Activated T-cell treated with anti-CD3 and anti-CD28 coated beads, Interleukin-2, amount 50 U/mL, for 24 hours (primary cell): Measurements from ENCODE around the gene VAPB.

Experiments used
- DNase-seq: peaks from one replicate; pipeline ENCODE4 v3.0.0-alpha.2; 2020
- H3K27ac Mint-ChIP-seq: 2 replicates; pipeline ENCODE4 v1.8.0; 2020; ENCODE audit warnings: mild to moderate bottlenecking, mixed read lengths
- H3K27me3 Mint-ChIP-seq: 2 replicates; pipeline ENCODE4 v1.8.0; 2020; ENCODE audit warnings: mixed read lengths
- H3K36me3 Mint-ChIP-seq: 2 replicates; pipeline ENCODE4 v1.8.0; 2020; ENCODE audit warnings: low read depth, mixed read lengths
- H3K4me1 Mint-ChIP-seq: 2 replicates; pipeline ENCODE4 v1.8.0; 2020; ENCODE audit warnings: low read depth, mixed read lengths
- H3K4me3 Mint-ChIP-seq: 2 replicates; pipeline ENCODE4 v1.8.0; 2020; ENCODE audit warnings: mild to moderate bottlenecking, moderate library complexity, mixed read lengths
- H3K9me3 Mint-ChIP-seq: 2 replicates; pipeline ENCODE4 v1.8.0; 2020; ENCODE audit warnings: mixed read lengths

Gene VAPB

DNA sequence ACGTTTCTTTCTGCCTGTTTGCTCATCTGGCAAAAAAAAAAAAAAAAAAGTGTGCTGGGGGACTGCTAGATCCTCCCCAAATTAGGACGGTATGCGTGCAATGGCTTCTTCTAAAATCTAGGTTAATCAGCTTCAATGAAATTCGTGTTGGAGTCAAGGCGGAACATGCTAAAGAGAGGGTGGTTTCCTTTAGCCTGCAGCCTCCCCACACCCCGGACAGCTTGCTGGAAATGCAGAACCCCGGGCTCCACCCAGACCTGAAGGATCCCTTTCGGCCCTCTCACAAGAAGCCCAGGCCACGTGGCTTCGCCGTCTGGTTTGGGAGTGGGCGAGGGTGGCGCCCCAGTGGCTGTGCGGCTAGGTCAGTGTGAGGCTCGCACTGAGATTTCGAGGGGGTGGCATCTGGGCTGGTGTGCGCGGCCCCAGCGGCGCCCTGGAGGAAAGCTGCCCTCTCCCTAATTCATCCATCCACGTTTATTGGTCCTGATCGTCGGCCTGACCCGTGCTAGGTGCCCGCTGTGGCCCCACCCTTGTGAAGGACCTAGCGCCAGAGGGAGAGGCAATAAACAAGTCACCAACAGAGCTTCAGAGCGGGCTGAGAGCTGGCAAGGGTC lies 77.2 kb downstream of the VAPB start:
- no peaks in the 10 kb centered on the region for H3K27me3 Mint-ChIP-seq
- no peaks in the 10 kb centered on the region for H3K9me3 Mint-ChIP-seq
- no peak overlapping the region for H3K4me3 Mint-ChIP-seq
- DNase-seq: no peak
- no peaks in the 10 kb centered on the region for H3K36me3 Mint-ChIP-seq
- H3K4me1 Mint-ChIP-seq: peaks cover 2% of the 10 kb centered on the region
- H3K27ac Mint-ChIP-seq: no peak overlapping the region

DNA sequence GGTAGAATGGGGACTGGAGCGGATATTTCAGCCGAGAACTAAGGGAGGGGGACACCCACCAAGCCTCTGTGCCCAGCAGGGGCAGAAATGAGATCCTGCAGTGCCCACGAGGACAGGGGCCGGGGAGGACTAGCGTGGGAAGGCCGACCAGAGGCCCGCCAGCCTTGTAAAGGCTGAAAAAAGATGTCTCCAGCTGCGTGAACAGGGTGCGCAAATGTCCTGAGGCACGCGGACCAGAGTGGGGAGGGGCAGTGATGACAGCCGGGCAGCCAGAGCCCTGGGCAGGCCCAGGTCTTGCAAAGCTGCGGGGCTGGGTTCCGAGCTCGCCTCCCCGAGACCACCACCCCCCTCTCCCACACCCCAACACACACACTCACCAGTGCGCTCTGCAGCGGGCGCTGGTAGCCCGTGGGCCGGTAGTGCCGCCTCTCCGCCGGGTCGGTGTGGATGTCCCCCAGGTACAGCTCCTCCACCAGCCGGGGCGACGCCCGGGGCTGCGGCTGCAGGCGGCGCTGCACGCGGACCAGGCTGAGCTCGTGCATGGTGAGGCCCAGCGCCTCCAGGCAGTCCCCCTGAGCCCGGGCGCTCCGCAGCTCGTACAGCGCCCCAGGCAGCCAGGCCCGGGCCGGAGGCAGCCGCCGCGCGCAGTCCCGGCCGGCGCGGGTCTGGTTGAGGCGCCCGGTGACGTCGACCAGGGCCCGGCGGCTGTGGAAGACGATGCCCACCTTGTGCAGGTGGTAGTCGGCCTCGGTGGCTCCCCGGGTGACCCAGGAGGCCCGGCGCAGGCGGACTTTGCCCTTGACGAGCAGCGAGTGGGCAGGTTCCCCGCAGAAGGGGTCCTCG lies 77.9 kb downstream of the VAPB start:
- no peak for DNase-seq
- H3K27me3 Mint-ChIP-seq: no peaks in the 10 kb centered on the region
- H3K9me3 Mint-ChIP-seq: no peaks in the 10 kb centered on the region
- no peaks in the 10 kb centered on the region for H3K36me3 Mint-ChIP-seq
- H3K4me1 Mint-ChIP-seq: peaks cover 2% of the 10 kb centered on the region
- H3K27ac Mint-ChIP-seq: no peak overlapping the region
- no peak overlapping the region for H3K4me3 Mint-ChIP-seq

- Mint-ChIP-seq H3K36me3 (no peaks in the 10 kb centered on the region), H3K27me3 (no peaks in the 10 kb centered on the region), H3K27ac (no peak overlapping the region), H3K9me3 (no peaks in the 10 kb centered on the region), H3K4me1 (peaks cover 2% of the 10 kb centered on the region), H3K4me3 (no peak overlapping the region)
- no peak for DNase-seq
These were observed 78.8 kb downstream of the VAPB start for GRCh38 chr20:58467572-58468527.

DNA sequence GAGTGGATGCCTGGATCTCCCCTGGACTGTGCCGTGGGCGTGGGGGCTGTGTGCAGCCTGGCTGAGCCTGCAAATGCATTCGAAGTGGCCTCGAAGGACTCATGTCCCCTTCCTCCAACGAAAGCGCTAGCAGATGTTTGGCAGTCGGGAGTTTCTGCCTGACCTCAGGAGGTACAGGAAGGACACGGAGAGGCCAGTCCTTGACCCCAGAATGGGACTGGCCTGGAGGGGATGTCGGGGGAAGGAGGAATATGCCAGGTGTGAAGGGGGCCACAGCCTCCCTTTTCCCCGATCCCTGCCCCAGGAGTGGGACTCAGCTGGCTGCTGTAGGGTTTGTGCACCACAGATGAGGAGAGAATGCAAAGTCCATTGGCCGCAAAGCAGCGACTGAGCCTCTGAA lies 80.6 kb downstream of the VAPB start:
- no peak overlapping the region for H3K4me3 Mint-ChIP-seq
- no peak for DNase-seq
- no peaks in the 10 kb centered on the region for H3K27me3 Mint-ChIP-seq
- H3K36me3 Mint-ChIP-seq: no peaks in the 10 kb centered on the region
- H3K9me3 Mint-ChIP-seq: no peaks in the 10 kb centered on the region
- no peak overlapping the region for H3K27ac Mint-ChIP-seq
- H3K4me1 Mint-ChIP-seq: no peaks in the 10 kb centered on the region

DNA sequence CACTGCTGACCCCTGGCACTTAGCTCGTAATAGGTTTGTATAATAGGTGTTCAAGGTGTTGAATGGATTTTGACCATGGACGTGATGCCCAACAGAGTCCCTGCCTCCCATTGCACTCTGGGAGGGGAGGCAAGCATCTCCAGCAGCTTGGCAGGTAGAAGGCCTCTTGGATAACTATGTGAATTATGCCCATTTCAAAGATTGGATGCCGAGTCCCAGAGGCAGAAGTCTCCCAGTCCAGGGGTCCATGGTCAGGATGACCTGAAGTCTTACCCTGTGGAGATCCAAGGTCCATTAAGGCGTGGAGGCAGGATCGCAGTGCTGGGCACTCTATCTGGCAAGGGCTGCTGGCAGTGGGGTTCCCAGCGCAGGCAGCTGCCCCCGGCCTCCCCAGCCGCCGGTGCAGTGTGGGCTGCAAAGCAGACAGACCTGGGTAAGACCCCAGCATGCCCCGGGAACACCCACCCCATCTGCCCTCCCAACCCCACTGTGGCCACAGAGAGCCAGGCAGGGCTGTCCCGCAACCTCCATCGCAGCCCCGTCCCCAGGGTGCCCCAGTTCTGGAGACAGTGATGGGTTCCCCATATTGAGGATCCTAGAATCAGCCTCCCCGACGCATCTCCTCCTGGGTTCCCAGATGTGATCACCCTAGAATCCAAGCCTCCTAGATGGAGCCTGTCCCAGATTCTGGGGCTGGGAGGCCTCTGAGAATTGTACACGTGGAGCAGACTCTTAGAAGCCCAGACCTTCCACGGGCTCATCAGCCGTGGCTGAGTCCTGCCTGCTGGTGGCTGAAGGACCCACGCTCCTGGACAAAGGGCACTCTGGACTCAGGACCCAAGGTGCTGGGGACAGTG lies 81.5 kb downstream of the VAPB start:
- H3K9me3 Mint-ChIP-seq: no peaks in the 10 kb centered on the region
- H3K36me3 Mint-ChIP-seq: no peaks in the 10 kb centered on the region
- no peaks in the 10 kb centered on the region for H3K27me3 Mint-ChIP-seq
- no peak overlapping the region for H3K27ac Mint-ChIP-seq
- H3K4me3 Mint-ChIP-seq: no peak overlapping the region
- no peaks in the 10 kb centered on the region for H3K4me1 Mint-ChIP-seq
- no peak for DNase-seq

GRCh38 chr20:58471193-58472164 lies 82.5 kb downstream of the VAPB start:
- Mint-ChIP-seq H3K4me1 (no peaks in the 10 kb centered on the region), H3K4me3 (no peak overlapping the region), H3K27ac (no peak overlapping the region), H3K9me3 (no peaks in the 10 kb centered on the region), H3K27me3 (no peaks in the 10 kb centered on the region), H3K36me3 (no peaks in the 10 kb centered on the region)
- DNase-seq: no peak

DNA sequence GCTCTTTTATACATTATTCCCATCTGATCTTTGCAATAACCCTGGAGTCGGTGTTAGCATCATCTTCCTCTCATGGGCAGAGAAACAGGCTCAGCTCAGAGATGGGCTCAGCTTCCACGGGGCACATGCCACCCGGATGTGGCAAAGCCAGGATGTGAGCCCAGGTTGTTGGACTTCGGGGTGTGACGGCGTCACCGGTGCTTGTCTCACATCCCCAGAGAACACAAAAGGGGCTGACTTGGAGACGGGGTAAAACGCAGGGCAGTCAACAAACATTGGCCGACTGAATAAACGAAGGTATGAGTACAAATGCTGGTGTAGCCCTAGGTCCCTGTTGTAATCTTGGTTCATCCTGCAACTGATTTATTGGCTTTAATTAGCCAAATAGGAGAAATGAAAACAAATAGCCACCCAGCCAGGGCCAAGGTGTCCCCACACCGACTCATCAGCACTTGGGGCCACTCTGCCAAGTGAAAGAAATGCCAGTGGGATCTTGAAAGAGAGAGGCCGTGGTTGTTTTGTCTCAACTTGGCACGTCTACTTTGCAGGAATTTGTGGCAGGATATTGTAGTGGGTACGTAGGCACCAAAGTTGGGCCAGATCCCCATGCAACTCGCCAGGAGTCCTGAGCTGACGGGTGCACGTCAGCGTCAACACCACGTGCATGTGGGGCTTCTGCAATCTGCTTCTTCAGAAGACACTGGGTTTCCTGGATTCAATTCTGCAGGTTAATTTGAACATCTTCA lies 83.4 kb downstream of the VAPB start:
- no peaks in the 10 kb centered on the region for H3K36me3 Mint-ChIP-seq
- no peak for DNase-seq
- H3K9me3 Mint-ChIP-seq: no peaks in the 10 kb centered on the region
- H3K27me3 Mint-ChIP-seq: no peaks in the 10 kb centered on the region
- H3K4me1 Mint-ChIP-seq: no peaks in the 10 kb centered on the region
- no peak overlapping the region for H3K27ac Mint-ChIP-seq
- no peak overlapping the region for H3K4me3 Mint-ChIP-seq

GRCh38 chr20:58473453-58474425 lies 84.7 kb downstream of the VAPB start:
- DNase-seq: no peak
- no peaks in the 10 kb centered on the region for H3K4me1 Mint-ChIP-seq
- no peak overlapping the region for H3K4me3 Mint-ChIP-seq
- H3K36me3 Mint-ChIP-seq: no peaks in the 10 kb centered on the region
- H3K9me3 Mint-ChIP-seq: no peaks in the 10 kb centered on the region
- H3K27ac Mint-ChIP-seq: no peak overlapping the region
- H3K27me3 Mint-ChIP-seq: no peaks in the 10 kb centered on the region

GRCh38 chr20:58475466-58475865 lies 86.4 kb downstream of the VAPB start:
- H3K27me3 Mint-ChIP-seq: no peaks in the 10 kb centered on the region
- H3K4me3 Mint-ChIP-seq: no peak overlapping the region
- H3K27ac Mint-ChIP-seq: no peak overlapping the region
- no peak for DNase-seq
- no peaks in the 10 kb centered on the region for H3K36me3 Mint-ChIP-seq
- no peaks in the 10 kb centered on the region for H3K9me3 Mint-ChIP-seq
- no peaks in the 10 kb centered on the region for H3K4me1 Mint-ChIP-seq

DNA sequence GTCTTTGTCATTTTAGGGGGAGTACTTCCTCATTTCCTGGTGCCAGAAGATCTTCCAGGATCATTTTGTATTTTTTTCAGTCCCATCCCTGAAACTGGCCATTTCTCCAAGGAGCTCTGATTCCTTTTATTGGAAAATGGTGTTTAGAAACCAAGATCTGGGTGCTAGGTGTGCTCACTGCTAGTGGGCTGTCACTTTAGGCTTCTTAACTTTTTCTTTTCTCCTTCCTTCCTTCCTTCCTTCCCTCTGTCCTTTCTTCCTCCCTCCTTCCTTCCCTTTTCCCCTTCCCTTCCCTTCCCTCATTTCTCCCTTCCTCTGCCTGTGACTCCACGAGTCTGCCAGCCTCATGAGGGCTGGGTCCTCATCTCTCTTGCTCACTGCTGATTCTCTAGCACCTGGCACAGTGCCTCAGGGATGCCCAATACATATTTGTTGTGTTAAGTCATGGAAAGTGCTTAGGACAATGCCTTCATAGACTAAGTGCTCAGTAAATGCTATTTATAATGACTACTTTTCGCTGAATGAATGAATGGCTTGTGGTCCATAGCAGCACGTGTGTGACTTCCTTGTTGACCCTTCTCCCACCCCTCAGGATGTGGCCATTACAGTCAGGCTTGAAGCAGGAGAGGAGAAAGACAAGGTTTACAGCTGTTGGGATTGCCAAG lies 89.2 kb downstream of the VAPB start:
- no peak for DNase-seq
- H3K4me1 Mint-ChIP-seq: peaks cover 4% of the 10 kb centered on the region
- H3K27ac Mint-ChIP-seq: no peak overlapping the region

DNA sequence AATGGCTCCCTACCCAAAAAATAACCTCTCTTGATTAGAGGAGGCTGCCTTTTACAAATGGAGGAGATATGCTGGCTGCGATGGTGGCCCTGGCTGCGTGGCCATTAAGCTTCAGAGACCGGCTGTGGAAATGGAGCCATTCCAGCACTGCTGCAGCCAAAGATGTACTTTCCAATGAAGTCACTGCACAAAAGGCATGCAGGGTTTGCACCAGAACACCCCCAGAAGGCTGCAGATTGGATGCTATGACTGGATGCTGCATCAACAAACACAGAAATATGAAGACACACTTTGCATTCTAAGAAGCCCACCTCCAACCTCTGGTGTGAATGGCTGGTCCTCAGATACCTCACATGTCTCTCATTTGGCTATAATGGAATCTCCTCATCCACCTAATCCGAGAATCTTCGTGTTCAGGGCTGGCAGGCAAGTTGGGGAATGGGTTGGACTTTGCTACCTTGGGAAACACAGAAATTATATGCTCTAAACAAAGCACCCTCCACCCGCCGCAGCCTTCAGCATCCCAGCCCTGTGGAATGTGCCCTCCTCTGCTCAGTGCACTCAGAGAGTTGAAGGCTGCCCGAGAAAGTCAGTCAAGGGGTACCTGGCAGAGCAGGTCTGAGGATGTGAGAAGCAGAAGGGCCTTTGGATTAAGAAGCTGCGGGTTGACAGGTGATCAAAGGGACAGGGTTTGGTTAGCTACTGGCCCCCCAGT lies 90.9 kb downstream of the VAPB start:
- Mint-ChIP-seq H3K27me3 (peaks cover 23% of the 10 kb centered on the region), H3K9me3 (no peaks in the 10 kb centered on the region), H3K27ac (no peak overlapping the region), H3K4me3 (no peak overlapping the region), H3K4me1 (peaks cover 4% of the 10 kb centered on the region), H3K36me3 (no peaks in the 10 kb centered on the region)
- DNase-seq: no peak

More for the DNA sequence above, 89.2 kb downstream of the VAPB start:
- no peaks in the 10 kb centered on the region for H3K9me3 Mint-ChIP-seq
- H3K4me3 Mint-ChIP-seq: no peak overlapping the region
- no peaks in the 10 kb centered on the region for H3K36me3 Mint-ChIP-seq
- H3K27me3 Mint-ChIP-seq: peaks cover 18% of the 10 kb centered on the region
